SK-N-DZ (cell line): ENCODE results near the gene MYH7B.
A peak's percentile ranks its signal among the peaks of the same experiment; 100 is the strongest.

Experiments
- DNase-seq: peaks from one replicate; pipeline ENCODE4 v3.0.0-alpha.2; 2015; ENCODE audit warnings: low spot score

The MYH7B gene

DNA sequence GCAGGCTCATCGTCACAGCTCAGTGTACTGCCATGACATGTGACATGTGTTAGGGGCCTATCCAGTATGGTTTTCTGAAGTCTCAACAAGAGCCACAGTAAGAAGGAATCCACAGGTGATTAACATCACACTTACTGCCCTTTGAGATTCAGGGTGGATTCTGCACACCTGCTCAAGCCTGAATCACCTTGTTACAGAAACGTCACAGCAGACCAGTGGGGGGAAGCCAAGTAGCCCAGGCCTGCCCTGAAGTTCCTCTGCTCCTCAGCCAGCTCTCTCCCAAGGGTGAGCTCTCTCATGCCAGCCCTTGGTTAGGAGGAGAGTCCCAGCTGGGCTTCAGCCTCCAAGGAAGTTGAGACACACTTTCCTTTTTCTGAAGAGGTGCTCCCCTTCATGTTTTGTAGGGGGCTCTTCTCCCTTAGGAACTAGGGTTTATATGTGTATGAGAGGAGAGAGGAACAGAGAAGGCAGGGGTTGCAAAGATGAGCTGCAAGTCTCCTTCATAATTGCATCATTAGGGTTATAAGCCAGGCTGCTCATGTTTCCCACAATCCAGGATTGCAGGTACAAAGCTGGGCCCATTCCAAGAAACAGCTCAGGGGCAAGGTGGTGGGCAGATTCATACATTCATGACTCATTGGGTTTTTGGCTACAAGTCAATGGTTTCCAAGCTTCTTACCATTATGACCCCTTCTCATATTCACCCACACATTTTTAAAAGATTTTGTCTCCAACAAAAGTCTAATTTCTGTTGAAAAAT, 11.7 kb upstream of the MYH7B start:
- DNase-seq = no peak

DNA sequence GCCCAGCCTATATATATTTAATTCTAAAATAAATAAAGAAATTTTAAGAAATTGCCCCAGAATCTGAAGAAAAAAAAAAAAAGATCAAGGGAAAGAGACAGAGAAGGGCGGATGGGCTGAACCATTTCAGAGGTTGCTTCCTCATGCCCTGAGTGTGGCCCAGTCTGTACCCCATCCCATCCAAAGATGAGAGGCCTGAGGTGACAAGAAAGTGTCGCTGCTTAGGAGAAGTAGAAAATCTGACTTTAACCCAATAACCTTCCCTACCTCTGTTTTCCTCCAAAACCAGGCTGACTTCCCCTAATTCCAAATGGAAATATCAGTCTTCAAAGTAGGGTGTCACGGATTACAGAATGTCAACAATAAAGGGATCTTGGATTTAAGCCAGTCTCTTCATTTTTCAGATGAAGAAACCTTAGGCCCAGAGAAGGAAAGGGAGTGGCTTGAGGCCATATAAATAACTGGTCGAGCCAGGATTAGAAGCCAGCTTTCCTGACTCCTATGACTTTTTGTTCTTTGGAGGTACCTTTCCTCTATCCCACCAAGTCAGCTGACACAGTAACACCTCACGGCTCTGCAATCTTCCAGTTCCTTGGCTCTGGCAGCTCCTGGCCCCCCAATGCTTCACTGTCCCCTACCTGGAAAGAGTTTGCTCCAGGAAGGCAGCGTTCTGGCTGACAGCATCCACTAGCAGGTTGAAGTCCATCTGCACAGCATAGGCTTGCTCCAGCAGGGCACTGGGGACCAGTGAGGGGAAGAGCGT, 10.2 kb upstream of the MYH7B start:
- no peak for DNase-seq

GRCh38 chr20:34946661-34947060, 9.0 kb upstream of the MYH7B start:
- no peak for DNase-seq

DNA sequence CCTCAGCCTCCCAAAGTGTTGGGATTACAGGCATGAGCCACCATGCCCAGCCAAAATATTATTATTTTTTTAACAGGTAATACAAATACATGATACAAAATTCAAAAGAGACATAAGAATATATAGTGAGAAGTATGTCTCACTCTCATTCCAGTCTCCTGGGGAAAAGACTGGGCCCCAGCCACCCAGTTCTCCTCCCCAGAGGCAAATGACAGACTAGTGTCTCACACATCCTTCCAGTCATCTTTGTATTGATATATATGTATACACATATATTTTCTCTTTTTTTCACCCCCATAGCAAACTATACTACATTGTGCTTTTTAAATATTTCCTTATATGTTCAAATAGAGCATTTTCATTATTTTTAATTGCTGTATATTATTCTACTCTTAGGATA, 8.3 kb upstream of the MYH7B start:
- no peak for DNase-seq

DNA sequence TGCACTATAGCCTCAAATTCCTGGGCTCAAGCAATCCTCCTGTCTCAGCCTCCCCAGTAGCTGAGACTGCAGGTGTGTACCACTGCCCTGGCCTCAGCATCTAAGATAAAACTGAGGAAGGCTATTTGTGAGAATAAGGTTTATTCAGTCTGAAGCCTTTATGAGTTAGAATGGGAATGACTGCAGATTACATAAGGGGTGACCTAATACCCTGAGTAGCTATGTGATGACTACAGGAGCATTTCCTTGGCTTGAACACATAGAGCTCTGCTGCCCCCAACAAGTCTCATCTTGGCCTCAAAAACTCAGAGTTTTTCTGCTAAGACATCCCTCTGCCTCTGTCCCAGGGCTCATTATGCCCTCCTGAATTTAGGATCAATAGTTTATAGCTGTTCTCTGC, 7.6 kb upstream of the MYH7B start:
- DNase-seq = no peak

DNA sequence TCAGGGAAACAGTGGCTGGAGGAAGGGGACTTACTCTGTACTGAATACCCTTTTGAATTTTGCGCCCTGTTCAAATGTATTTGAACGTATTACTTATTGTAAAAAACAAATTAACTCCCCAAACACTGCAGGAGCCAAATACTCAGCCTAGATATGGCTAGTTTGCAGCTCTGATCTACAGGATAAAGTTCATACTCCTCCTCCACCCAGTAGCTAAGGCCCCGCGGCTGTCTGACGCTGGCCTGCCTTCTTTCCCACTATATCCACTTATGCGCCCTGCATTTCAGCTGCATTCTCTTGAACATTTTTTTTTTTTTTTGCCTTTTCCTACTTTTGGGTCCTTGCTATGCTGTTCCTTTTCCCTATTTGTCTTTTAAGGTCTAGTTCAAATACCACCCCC, 6.5 kb upstream of the MYH7B start:
- no peak for DNase-seq

DNA sequence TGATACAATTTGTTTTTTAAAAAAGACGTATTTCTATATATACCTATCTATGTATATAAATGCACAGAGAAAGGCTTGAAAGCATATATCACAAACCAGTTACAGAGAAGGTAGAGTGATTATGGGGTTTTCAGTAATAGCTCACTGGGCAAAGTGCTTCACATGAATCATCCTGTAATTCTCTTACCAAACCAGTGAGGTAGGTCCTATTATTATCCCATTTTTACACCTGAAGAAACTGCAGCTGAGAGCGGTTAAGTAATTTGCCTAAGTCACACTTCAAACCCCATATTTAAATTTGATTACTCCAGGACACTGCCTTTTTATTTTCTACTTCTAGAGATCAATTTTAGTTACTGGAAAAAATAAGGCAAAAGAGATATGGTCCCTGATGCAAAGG, 4.4 kb upstream of the MYH7B start:
- DNase-seq = no peak

- no peak for DNase-seq
These were observed 4.0 kb upstream of the MYH7B start for GRCh38 chr20:34951652-34952051.

DNA sequence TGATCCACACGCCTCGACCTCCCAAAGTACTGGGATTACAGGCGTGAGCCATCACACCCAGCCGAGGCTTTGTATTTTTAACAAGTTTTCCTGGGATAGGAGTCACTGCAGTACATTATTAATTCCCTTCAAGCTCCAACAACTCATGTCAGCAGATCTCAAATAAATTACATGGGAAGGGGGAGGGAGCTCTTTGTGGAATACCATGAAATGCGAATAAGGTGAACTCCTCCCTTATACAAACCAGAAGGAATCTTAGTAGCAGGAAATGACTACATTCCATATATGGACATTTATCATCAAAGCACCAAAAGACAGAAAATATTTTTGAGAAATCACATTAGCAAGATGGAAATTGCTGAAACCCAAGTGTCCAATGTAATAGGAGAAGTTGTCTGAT, 3.0 kb upstream of the MYH7B start:
- DNase-seq = no peak

- DNase-seq = no peak
These were observed 1.7 kb upstream of the MYH7B start for GRCh38 chr20:34953960-34954359.

GRCh38 chr20:34954904-34955230, 801 bp upstream of the MYH7B start:
- DNase-seq = peak; percentile 68

DNA sequence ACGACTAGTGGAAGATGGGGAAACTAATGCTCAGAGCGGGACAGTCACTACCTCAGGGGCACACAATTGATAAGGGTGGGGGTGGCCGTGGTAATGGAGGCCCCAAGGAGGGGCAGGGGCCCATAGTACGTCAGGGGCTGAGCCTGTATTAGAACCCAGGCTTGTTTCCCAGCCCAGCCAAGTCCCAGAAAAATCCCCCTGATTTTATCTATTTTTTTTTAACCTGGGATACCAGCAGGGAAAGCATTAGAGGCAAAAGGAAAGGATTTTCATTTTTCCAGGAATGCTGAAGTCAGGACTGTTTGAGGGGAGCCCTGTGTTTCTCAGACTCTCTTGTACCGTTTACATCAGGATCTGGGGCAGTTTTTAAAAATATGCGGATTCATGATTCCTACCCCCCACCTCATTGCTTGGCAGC, 382 bp downstream of the MYH7B start:
- no peak for DNase-seq

- DNase-seq = no peak
These were observed 1.2 kb downstream of the MYH7B start for GRCh38 chr20:34956751-34957472.

- no peak for DNase-seq
These were observed 8.8 kb downstream of the MYH7B start for GRCh38 chr20:34964486-34964885.

GRCh38 chr20:34965051-34965450, 9.4 kb downstream of the MYH7B start:
- DNase-seq = no peak

GRCh38 chr20:34967421-34967820, 11.8 kb downstream of the MYH7B start:
- no peak for DNase-seq

DNA sequence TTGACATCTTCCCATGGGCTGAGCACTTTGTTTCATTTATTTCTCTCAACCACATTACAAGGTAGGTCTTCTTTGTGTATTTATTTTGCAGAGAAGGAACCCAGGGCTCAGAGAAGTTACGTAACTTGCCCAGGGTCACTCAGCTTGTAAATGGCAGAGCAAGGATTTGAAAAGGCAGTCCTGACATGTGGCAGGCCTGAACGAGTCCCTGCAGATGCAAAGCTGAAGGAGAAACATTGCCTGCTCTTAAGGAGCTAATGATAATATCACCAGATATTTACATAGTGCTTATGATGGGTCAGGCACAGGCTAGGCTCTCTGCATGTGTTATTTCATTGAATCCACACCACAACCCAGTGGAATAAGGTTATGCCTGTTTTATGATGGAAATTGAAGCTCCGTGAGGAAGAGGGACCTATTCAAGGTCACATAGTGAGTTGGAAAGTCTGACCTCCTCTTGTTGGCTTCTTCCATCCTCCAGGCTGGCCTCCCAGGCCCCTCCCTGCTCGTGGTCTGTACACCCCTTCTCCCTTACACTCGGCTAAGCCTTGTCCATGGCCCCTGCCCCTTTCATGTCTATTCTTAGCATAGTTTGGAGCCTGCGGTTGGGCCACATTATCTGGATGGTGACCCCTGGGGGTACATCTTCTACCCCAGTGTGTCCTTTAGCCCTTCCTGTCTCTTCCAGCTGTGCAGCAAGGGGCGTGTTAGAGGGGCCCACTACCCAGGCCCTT, 12.5 kb downstream of the MYH7B start:
- no peak for DNase-seq

DNA sequence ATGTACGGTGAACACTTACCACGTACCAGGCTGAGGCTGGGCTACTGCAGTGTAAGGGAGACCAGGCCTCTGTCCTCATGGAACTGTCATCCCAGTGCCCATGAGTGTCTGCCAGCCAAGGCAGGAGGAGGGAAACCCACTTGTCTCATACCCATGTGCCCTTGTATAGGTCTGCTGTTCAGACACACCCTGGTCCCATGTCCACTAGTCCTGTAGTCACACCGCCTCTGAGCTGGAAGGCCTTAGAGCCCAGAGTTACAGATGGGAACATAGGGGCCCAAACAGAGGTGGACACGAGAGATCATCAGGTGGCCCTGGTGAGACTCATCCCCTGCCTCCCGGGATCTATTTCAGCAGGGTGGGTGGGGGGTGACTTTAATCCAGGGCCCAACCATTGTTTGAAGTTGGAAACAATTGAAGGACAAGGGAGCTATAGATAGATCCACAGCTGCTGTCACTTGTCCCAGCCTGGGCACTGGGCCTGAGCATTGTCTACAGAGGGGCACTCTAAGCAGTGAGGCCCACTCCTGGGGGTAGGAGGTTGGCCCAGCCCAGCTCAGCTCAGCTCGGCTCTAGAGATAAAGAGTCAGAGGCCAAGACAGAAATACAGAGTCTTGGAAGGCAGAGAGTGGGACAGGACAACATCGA, 14.6 kb downstream of the MYH7B start:
- no peak for DNase-seq

DNA sequence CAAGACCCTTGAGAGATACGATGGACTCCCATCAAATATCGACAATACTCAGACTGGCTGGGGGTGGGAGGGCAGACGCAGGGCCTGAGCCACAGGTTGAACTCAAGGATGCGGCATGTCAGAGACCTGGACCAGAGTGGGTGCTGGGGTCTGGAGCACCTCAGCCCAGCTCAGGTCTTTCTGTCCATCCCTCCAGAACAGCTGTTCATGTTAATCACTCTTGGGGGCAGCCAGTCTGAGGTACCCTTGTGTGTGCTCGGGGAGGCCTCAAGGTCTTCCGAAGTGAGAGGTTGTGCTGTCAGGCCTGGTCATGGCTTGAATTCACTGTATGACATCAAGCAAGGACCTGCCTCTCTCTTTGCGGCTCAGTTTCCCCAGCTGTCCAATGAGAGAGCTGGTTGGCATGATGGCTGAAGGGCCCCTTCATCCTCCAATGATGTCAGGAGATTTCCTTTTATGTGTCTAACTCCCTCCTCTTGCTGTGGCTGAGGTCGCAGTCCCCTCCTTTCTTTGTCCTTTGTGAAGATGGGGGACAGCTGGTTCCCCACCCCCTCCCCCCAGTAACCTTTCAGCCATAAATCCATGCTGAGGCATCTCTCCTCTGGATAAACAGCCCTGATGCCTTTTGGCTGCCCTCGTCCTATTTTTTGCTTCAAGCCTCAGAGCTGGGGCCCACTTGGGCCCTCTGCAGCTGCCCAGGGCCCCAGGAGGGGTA, 15.3 kb downstream of the MYH7B start:
- DNase-seq = no peak

GRCh38 chr20:34971561-34972235, 16.0 kb downstream of the MYH7B start:
- DNase-seq = no peak
